ENCODE measurements around the gene BIN1. TPM values are rescaled to one million over a fixed set of nuclear protein-coding genes. Genes with fewer than 3 reads are reported as not detected.

The BIN1 gene
- total and polyA plus RNA-seq, 2 of the 4 experiments (the other 2 are of a cell fraction) = 18.1 to 25.7 TPM

DNA sequence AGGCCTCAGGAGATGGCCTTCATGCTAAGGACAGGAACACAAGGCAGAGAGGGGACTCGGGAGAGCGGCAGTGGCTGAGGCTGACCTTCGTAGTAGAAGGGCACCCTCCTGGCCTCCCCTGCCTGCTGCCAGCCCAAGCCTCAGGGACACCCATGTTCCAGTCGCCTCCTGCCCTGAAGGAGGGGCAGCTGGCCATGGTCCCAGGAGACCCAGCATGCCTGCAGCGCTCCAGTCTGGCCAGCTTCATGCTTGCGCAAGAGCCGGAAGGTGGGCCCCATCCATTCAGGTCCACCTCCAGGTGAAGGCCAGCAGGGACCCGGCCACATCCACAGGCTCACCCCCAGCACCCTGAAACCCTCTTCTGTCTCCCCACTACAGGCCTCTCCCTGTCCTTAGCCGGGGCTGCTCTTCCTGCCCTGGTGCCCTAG is 35.0 kb downstream of the BIN1 start:
- CTCF ChIA-PET = interaction anchor here (0.7 kb wide), 1 partner anchor 103 kb away, joined by 3 read pairs; no protein-coding TSS in a partner anchor
- Histone ChIP-seq H3K4me1 (ENCODE audit: control insufficient read depth, insufficient read depth, low read length) (peaks cover 3% of the 10 kb centered on the region; the same call in 1 of the 2 replicates), H2BK120ac (ENCODE audit: low read depth, low read length) (no peak overlapping the region), H4K20me1 (ENCODE audit: insufficient read depth, low read length) (peaks cover 17% of the 10 kb centered on the region), H3K27me3 (ENCODE audit: control insufficient read depth, insufficient read depth, low read length) (no peaks in the 10 kb centered on the region), H3K14ac (replicated peaks; ENCODE audit: low read depth, low read length) (no peak overlapping the region), H2AK9ac (replicated peaks; ENCODE audit: low read depth, low read length, poor library complexity) (no peak overlapping the region), H4K91ac (ENCODE audit: insufficient read depth, low read depth, low read length) (no peak overlapping the region), H2BK20ac (ENCODE audit: low read depth, low read length) (no peak overlapping the region), H4K5ac (ENCODE audit: low read depth, low read length) (no peak overlapping the region), H2BK5ac (ENCODE audit: low read depth, low read length, poor library complexity, severe bottlenecking) (no peak overlapping the region), H2BK15ac (ENCODE audit: low read depth, low read length) (no peak overlapping the region), H3K23ac (ENCODE audit: low read depth, low read length) (no peak overlapping the region), H3K4me2 (ENCODE audit: low read depth, low read length) (no peak overlapping the region), H3K9me1 (ENCODE audit: insufficient read depth, low read length) (no peaks in the 10 kb centered on the region), H3K27ac (ENCODE audit: insufficient read depth, low read length) (no peak overlapping the region), H3K56ac (ENCODE audit: extremely low read depth, insufficient read depth, low read length) (no peak overlapping the region), H3K4ac (ENCODE audit: low read depth, low read length) (no peak overlapping the region), H3K36me3 (ENCODE audit: control insufficient read depth, insufficient read depth, low read length) (peaks cover 26% of the 10 kb centered on the region), H4K8ac (ENCODE audit: low read depth in 2 of 2, low read length in 2 of 2) (no peak overlapping the region), H3K9me3 (ENCODE audit: control insufficient read depth, insufficient read depth, low read length) (no peaks in the 10 kb centered on the region), H2AFZ (replicated peaks; ENCODE audit: low read length, poor library complexity) (no peak overlapping the region), H3K79me1 (ENCODE audit: low read depth in 1 of 2, low read length in 2 of 2) (peaks cover 0 to 7% of the 10 kb centered on the region in 2 experiments; a peak in 2 of 4 replicates), H2AK5ac (ENCODE audit: low read depth, low read length) (no peak overlapping the region; the same call in 1 of the 2 replicates), H3K9ac (ENCODE audit: low read depth, low read length) (no peak overlapping the region), H3K4me3 (ENCODE audit: insufficient read depth, low read depth, low read length) (no peak overlapping the region), H3K18ac (ENCODE audit: low read depth, low read length) (no peak overlapping the region)
- in situ Hi-C loops (cut with MboI; ENCODE audit: low sequenced_read_pairs) = loop anchor here (5.0 kb wide), 1 partner anchor 80 kb away; no protein-coding TSS in a partner anchor
- ATAC-seq (ENCODE audit: low read depth) (no peak), DNase-seq (no peak)
- dilution Hi-C loops (cut with HindIII; ENCODE audit: low sequenced_read_pairs, unreplicated experiment) = no loop called here
- intact Hi-C loops (cut with micrococcal nuclease) = no loop called here
- no peak for TF ChIP-seq MXI1 (IDR thresholded peaks at IDR 0.05; ENCODE audit: borderline replicate concordance, low read depth, low read length)
- TF ChIP-seq CEBPB (IDR thresholded peaks at IDR 0.05; ENCODE audit: low read depth, low read length) = peak; percentile 65
- WGBS, 2 experiments (ENCODE audit: extremely low coverage in 2 of 2, insufficient read length in 1 of 2) = 92% methylated on average over 5 of the region's 9 CpGs; no CpG with 5 or more reads in 1 of the 2 experiments
- BruUV-seq (replicated peaks) = no TSS peak
- POLR2A ChIA-PET (ENCODE audit: unreplicated experiment) = no interaction called here

All from IMR-90 (cell line).